Psoas muscle (tissue), 8 donors: ENCODE data around the gene MDFIC. TPM values are rescaled to one million over a fixed set of nuclear protein-coding genes. Genes with fewer than 3 reads are reported as not detected.

Experiments used
- ATAC-seq, 4 donors: fragments of 200-7000 bp; cut with Tn5 transposase; one replicate each; pipeline ENCODE4 v1.9.1; 2020; ENCODE audit warnings: moderate library complexity in 3 of 4, mild to moderate bottlenecking in 2 of 4
- DNase-seq, 2 donors: peaks; one replicate each; pipeline ENCODE4 v3.0.0-alpha.2; 2020
- H3K27ac ChIP-seq: fragments of 200-600 bp; one replicate; pipeline ENCODE4 v1.8.0; 2022
- H3K27me3 ChIP-seq, 3 donors: fragments of 200-600 bp in 1 of 3; one replicate each; pipeline versions ENCODE4 v1.6.1 to v1.8.0; 2013 to 2022; ENCODE audit warnings: low read length in 2 of 3, mild to moderate bottlenecking in 2 of 3, moderate library complexity in 1 of 3; ENCODE audit not compliant: insufficient read depth in 3 of 3
- H3K36me3 ChIP-seq, 2 donors: fragments of 200-600 bp in 1 of 2; one replicate each; pipeline versions ENCODE4 v1.6.1 to v1.8.0; 2013 to 2022; ENCODE audit warnings: low read depth in 1 of 2, mild to moderate bottlenecking in 1 of 2, moderate library complexity in 1 of 2; ENCODE audit not compliant: insufficient read depth in 1 of 2
- H3K4me1 ChIP-seq: fragments of 200-600 bp; one replicate; pipeline ENCODE4 v1.8.0; 2022
- H3K4me3 ChIP-seq: fragments of 200-600 bp; one replicate; pipeline ENCODE4 v1.8.0; 2022; ENCODE audit warnings: mild to moderate bottlenecking
- H3K9me3 ChIP-seq: fragments of 200-600 bp; one replicate; pipeline ENCODE4 v1.8.0; 2022
- WGBS, 3 donors: extraction: QIAGEN DNeasy Blood & Tissue Kit; methylation state at CpG; one replicate each; pipeline versions ENCODE4 v1.1.6 to v1.1.7; 2013; 5-methylcytosine and 5-hydroxymethylcytosine counted together
- intact Hi-C, 2 donors: fragments of 100-400 bp; cut with DNase I; formaldehyde crosslinking; loops; one replicate each; pipeline versions ENCODE4 v1.11.0 to v1.14.2; 2022
- polyA plus RNA-seq, 3 donors: library from polyadenylated mRNA; stranded (reverse); fragments of 200-250 nt; gene quantifications; one replicate each; pipeline ENCODE4 v1.2.3, GENCODE V29; 2013
- total RNA-seq, 4 donors: library from RNA; stranded (reverse); fragmentation: NEBNext Ultra II Directional in 2 of 4; extraction: Animal tissue kit (Norgen Biotek cat#: 25700) in 2 of 4; gene quantifications; one replicate each; pipeline versions ENCODE4 v1.2.1 to v1.2.4, GENCODE V29; 2021 to 2023
- TF ChIP-seq, protein P1 (sequence below): fragments of 200-600 bp; IDR thresholded peaks from one replicate; pipeline ENCODE4 v1.8.0; 2022; ENCODE audit warnings: antibody characterized with exemption
- donor health status: healthy with polysubstance abuse.
- donor health status: DM: no; HTN: no; CAD: no; lungs with moderate emphysema.
- donor health status: Bipolar disorder and iron deficiency.
- donor health status: healthy.
- donor health status: DM: yes; HTN: yes; CAD: no.
- donor health status: DM: no; HTN: no; CAD: no.
- donor health status: DM: no; HTN: no; CAD: no.
- donor health status: DM: yes; HTN: yes; CAD: no.

Gene MDFIC
- total and polyA plus RNA-seq, 7 donors: 2.7 to 14.6 (median 7.1) TPM

DNA sequence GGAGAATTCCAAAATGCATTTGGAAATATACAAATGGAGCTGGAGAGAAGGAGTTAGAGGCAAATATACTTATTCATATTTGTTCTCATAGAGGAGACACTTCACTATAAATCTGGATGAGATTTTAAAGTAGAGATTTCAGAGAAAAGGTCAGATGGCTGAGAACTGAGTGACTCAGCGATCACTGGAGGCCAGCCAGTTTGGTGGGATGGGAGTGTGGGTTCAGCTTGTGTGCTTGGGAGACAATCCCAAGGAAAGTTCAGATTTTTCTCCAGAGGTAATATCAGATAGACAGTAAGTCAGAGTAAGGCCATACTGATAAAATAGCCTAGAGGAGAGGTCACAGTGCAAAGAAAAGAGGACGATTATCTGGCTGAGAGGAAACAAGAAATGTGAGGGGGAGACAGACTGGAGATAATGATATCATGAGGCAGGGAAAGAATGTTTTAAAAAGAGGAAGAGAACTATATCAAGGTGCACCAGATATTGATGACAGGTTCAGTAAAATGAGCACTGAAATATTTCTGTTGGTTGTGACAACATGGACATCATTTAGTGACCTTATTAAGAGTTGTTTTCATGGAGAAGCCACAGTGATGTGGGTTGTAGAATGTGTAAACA lies 67.0 kb downstream of the MDFIC start:
- H3K27me3 ChIP-seq: no peaks in the 10 kb centered on the region
- no peak overlapping the region for H3K4me3 ChIP-seq
- no peak overlapping the region for H3K27ac ChIP-seq
- no peak for ATAC-seq
- intact Hi-C loops: loop anchor here in 1 of 2 donors (5.0 kb wide), 1 partner anchor 67 kb away; the partner anchor contains the start of gene MDFIC
- H3K36me3 ChIP-seq: no peaks in the 10 kb centered on the region
- H3K4me1 ChIP-seq: peaks cover 27% of the 10 kb centered on the region
- no peaks in the 10 kb centered on the region for H3K9me3 ChIP-seq
- TF ChIP-seq, protein P1, sequence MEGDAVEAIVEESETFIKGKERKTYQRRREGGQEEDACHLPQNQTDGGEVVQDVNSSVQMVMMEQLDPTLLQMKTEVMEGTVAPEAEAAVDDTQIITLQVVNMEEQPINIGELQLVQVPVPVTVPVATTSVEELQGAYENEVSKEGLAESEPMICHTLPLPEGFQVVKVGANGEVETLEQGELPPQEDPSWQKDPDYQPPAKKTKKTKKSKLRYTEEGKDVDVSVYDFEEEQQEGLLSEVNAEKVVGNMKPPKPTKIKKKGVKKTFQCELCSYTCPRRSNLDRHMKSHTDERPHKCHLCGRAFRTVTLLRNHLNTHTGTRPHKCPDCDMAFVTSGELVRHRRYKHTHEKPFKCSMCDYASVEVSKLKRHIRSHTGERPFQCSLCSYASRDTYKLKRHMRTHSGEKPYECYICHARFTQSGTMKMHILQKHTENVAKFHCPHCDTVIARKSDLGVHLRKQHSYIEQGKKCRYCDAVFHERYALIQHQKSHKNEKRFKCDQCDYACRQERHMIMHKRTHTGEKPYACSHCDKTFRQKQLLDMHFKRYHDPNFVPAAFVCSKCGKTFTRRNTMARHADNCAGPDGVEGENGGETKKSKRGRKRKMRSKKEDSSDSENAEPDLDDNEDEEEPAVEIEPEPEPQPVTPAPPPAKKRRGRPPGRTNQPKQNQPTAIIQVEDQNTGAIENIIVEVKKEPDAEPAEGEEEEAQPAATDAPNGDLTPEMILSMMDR: no peak
- peak; percentile 64 to 72 for DNase-seq
- 52 to 59% (median 54%) methylated on average over 2 of the region's 2 CpGs for WGBS, 3 donors

DNA sequence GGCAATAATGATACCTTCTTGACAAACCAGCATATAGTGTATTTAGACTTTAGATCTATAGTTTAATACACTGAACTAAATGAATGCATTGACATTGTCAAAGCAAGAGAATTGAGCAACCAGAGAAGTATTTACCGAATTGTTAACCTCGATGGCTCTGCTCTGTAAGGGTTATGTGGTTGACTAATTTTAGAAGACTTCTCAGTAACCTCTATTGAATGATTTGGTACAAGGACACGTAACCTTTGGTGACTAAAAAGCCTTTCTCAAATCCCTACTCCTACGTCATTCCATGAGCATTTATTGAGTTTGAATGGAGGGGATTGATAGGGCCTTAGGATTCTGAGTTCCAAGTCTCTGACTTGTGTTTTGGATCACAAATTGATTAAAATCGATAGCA lies 67.6 kb downstream of the MDFIC start:
- ATAC-seq (no peak), DNase-seq (no peak)
- Histone ChIP-seq H3K4me3 (no peak overlapping the region), H3K9me3 (no peaks in the 10 kb centered on the region), H3K27me3 (no peaks in the 10 kb centered on the region), H3K36me3 (no peaks in the 10 kb centered on the region), H3K4me1 (peaks cover 26% of the 10 kb centered on the region), H3K27ac (no peak overlapping the region)
- intact Hi-C loops: loop anchor here in 1 of 2 donors (5.0 kb wide), 1 partner anchor 67 kb away; the partner anchor contains the start of gene MDFIC
- TF ChIP-seq, protein P1: no peak
- 71 to 90% (median 82%) methylated on average over 5 of the region's 5 CpGs for WGBS, 3 donors

DNA sequence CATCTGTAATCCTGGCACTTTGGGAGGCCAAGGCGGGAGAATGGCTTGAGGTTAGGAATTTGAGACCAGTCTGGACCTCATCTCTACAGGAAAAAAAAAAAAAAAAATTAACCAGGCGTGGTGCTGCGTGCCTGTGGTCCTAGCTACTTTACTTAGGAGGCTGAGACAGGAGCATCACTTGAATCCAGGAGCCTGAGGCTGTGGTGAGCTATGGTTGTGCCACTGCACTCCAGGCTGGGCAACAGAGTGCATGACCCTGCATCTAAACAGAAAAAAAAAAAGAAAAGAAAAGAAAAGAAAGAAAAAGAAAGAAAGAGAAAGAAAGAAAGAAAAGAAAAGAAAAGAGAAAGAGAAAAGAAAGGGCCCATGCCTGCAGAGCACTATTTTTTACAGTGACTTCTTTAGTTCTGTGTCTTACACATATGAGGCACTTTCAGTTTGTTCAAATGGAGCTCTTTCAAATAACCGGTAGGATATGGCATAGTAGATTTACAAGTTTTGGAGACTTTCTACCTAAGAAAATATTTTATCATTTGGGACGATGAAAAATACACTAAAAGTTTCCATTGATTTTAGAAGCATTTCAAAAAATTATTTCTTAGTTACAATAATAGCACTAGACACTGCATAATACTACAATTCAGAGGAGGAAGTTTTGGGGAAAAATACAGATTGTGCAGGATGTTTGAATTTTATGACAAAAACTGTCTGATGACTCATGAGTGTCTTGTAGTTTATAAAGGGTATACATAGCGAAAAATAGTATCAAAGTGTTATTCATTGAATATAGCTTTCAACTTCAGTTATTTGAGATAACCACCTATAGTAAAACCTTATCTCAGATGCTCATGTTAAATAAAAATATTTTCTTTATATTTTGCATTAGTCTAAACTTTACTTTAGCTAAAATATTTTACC lies 75.9 kb downstream of the MDFIC start:
- no peak for ATAC-seq
- H3K27me3 ChIP-seq: no peaks in the 10 kb centered on the region
- DNase-seq: no peak
- H3K27ac ChIP-seq: no peak overlapping the region
- peaks cover 0 to 4% of the 10 kb centered on the region in 2 donors for H3K36me3 ChIP-seq
- intact Hi-C loops: no loop called here
- TF ChIP-seq, protein P1: no peak
- H3K9me3 ChIP-seq: no peaks in the 10 kb centered on the region
- H3K4me1 ChIP-seq: no peaks in the 10 kb centered on the region
- WGBS, 3 donors: 83 to 92% (median 86%) methylated on average over 6 of the region's 6 CpGs
- no peak overlapping the region for H3K4me3 ChIP-seq

DNA sequence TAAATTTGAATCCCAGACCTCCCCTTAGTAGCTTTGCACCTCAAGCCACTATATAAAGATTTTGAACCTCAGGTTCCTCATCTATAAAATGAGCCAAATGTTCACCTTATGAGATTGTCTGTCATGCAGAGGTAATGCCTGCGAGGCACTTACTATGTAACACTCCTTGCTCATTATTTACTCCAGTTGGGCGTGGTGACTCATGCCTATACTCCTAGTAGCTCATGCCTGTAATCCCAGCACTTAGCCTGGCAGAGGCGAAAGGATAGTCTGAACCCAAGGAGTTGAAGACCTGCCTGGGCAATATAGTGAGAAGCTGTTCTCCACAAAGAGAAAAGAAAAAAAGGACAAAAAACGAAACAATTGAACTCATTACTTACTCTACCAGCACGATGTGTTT lies 82.2 kb downstream of the MDFIC start:
- no peak for ATAC-seq

More for the DNA sequence above, 82.2 kb downstream of the MDFIC start:
- 94 to 97% (median 95%) methylated on average over 5 of the region's 5 CpGs for WGBS, 3 donors
- H3K4me3 ChIP-seq: no peak overlapping the region
- no peaks in the 10 kb centered on the region for H3K36me3 ChIP-seq
- no peak overlapping the region for H3K27ac ChIP-seq
- intact Hi-C loops: no loop called here
- H3K9me3 ChIP-seq: no peaks in the 10 kb centered on the region
- DNase-seq: no peak
- no peaks in the 10 kb centered on the region for H3K27me3 ChIP-seq
- TF ChIP-seq, protein P1: no peak
- H3K4me1 ChIP-seq: peaks cover 18% of the 10 kb centered on the region
